Stimulated activated CD4-positive, alpha-beta T cell treated with anti-CD3 and anti-CD28 coated beads, Interleukin-2, amount 100 ng/mL, for 48 hours (primary cell): ENCODE measurements around the gene PEPD.

Experiments used
- DNase-seq, 2 donors: peaks; one replicate each; pipeline ENCODE4 v3.0.0-alpha.2; 2020

PEPD gene

DNA sequence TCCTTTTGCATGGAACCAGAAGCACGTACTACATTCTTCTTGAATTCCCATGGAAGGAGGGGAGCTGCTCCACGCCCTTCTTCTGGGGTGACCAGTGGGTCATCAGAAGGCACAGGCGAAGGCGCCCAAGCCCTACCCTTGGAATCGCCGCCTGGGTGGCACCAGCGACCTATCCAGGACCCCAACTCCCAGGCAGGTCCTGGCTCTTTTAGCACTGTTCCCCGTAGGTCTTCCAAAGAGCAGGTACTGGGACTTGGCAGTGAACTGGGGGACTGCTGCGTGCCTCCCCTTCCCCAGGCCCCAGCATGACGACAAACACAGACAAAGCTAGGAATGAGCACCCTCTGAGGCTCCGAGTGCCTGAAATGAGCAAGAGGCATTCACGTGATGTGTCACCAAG is 103.1 kb downstream of the PEPD start:
- no peak for DNase-seq

DNA sequence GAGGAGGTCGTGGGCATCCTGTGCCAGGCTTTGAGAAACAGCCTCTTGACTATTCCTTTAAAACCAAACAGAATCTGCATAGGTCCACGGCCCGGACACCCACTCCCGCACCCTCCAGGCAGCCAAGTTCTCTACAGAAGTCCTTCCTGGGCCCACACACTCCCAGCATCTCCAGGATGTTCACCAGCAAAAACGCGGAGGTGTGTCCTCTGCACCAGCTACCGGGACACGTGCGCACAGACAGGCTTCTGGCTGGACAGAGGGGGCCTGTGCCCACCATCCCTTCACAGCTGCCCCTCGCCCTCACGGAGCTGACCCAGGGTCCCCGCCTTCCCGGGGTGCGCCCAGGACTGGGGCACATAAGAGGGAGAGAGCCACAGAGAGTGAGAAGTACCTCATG is 103.8 kb downstream of the PEPD start:
- no peak for DNase-seq

DNA sequence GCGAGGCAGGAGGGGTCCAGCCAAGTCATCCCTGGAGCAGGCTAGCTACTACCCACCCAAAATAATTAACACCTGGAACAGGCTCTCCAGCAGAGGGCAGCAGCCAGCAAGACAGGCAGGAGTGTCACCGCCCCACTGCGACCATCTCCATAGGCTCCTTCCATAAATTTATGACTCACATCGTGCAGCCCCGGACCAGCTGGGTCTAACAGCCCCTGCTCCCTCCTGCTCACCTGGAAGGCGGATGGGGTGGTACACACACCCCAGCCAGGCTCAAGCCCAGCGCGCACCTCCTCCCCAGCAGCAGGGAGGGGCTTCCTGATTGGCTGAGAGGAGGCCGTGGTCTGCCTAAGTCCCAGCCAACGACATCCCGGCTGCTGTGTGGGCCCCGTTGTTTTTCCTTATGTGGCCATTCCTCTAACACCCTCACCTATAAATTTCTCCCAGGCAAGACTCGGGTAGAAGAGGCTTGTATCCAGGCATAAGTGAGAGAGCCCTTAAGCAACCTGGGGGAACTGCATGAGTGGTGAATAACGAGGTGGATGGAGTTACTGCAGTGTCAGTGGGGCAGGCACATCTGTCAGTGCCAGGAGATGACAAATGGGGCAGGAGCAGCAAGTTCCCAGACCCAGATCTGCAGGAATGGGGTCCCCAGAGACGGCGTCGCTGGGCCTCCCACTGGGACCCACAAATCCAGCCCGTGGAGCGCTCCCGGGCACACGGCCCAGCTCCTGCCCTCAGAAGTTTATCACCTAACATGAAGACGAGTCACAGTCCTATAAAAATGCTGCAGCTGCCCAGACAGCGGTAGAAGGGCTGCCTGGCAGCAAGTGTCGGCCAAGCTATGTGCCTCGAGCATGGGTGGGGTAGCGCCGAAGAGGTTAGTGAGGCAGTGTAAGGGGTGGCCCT is 105.0 kb downstream of the PEPD start:
- DNase-seq: peak; percentile 63 to 68

DNA sequence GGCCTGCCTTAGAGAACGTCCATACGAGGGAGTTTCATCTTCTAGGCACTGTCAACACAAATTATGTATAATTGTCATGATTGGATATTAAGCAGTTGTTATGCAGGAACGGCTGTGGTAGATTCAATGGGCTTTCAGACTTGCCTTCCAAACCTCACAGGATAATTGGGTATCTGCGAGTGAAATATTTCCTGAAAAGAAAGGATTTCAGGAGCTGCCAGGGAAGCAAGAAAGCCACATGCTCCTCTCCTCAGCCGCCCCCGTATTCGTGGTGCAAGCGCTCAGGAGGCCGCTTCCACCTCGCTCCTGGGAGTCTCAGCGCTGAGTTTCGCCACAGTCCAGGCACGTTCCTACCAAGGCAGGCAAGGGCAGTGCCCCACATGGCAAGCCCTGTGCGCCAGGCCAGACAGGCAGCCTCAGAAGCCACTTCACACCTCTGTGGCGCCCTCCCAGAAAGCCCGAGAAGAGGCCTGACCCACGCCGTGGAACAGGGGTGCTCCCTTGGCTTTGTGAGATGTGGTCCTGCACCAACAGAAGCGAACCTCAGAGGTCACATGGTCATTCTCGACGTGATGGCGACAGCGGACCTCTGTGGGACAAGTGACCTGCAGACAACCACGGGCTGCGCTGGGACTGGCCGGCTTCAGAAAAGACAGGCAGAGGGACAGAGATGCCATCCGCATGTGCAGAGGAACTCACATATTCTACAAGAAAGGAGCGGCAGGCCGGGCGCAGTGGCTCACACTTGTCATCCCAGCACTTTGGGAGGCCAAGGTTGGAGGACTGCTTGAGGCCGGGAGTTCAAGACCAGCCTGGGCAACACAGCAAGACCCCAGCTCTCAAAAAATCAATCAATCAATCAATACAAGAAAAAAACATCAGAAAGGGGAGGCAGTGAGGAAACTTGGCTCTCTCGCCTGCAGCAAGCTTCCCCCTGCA is 106.7 kb downstream of the PEPD start:
- DNase-seq: no peak

DNA sequence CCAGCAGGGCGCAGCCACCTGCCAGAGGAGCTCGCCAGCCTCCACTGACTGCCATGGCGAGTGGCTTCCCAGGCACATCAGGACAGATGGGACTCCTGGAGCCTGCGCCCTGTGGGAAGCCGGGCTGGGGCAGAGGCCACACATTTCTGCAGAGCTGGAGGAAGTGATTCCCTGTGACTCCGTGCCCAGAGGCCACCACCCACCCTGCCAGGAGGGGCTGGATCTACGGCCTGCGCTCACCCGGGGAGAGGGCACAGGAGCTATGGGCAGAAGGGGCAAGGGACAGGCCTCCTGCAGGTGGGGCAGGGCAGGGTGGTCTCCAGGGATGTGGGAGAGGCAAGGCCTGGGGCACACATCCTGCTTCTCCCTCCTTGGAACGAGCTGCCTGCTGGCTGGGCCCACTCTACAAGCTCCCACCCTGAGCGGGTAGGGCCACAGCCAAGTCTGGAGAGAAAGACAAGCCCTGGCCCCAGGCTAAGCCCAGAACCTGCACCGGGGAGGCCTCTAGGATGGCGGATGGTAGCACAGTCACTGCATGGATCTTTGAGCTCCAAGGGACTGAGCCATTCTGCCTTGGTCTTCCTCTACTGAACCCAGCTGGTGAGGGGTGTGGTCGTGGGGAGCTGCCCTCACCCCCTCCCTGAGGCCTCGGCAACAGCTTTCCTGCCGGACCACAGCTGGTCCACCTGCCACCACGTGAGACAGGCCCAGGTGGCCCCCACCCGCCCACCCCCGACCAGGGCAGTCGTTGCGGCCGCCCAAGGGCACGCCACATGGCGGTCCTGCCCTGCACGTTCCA is 107.5 kb downstream of the PEPD start:
- no peak for DNase-seq

DNA sequence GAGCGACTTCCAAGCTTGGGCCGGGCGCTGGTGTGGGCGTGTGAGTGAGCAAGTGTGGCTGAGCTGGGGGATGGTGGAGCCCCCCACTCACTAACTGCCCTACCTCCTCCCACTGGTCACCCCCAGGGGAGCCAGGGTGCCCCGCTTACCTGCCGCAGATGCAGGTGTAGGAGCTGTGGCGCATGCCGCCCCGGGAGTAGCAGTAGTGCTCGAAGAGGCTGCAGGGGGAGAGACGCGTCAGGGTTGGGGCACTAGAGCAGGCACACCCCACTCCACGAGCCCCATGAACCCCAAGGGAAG is 108.2 kb downstream of the PEPD start:
- no peak for DNase-seq

DNA sequence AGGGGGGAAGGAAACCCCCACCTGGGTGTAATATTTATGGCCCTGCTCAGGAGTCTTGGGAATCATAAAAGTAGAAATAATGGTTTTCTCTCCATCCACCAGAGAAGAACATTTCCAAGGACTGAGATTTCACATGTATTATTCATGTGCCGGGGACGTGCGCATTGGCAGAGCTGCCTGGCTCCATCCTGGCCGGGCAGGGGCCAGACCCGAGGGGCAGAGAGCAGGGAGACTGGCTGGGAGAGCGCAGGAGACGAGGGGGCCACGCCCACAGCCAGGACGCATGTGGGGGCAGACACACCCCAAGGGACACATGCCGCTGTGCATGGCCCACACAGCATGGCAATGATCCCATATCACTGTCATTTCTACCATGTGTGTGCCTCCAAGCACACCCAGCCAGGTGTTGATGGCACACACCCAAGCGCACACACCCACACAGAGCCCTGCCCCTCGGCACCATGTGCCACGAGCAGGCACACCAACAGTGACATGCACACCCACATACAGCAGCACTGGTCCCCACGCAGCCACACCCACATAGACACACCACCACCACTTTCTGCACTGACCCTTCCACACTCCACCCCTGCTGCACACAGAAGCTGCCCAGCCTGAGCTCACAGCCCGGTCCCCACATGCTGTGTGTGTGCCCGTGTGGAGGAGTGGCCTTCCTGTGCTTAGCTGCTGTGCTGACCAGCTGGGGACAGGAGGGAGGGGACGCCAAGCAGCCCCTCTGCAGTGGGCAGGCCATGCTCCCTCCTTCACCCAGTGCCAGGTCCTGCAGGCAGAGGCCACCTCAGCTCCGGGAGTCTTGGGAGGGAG is 108.8 kb downstream of the PEPD start:
- DNase-seq: no peak

DNA sequence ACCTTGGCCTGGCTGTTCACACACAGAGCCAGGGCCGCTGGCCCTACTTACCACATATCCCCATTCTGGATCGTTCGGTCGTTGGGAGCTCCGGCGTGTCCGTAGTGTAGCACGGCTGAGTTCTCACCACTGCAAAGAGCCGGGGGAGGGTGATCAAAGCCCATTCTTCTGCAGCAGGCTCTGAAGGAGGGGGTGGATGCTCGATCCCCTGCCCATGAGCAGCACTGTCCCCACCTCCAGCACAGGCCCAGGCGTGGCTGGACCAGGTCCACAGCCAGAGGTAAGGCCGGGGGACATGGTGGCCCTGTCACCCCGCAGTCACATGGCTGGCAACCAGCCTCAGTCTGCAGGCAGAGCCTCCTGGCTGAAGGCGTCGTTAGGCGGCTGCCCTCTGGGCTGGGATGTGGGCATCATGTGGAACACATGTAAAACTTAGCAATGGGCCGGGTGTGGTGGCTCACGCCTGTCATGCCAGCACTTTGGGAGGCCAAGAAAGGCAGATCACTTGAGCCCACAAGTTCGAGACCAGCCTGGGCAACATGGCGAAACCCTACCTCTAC is 109.9 kb downstream of the PEPD start:
- DNase-seq: no peak

DNA sequence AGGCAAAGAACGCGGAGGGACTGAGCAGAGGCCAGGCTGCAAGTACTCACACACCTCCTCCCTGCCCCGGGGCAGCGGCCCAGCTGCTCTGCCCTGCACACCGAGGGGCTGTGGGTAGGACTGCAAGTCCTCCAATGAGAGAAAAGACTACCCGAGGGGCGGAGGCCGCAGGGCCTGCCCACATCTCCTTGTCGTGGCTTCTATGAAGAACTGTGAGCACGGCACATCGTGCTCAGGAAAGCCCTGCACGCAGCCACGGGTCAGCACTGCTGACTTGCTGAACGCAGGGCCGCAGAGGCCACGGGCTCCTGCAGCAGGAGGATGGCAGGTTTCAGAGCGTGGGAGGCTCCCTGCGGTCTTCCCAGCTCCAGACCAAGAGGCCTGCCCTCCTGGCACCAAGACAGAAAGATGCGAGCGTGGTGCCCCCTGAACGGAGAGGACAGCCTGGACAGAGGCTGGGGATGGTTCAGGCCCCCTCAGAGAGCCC is 110.6 kb downstream of the PEPD start:
- no peak for DNase-seq

DNA sequence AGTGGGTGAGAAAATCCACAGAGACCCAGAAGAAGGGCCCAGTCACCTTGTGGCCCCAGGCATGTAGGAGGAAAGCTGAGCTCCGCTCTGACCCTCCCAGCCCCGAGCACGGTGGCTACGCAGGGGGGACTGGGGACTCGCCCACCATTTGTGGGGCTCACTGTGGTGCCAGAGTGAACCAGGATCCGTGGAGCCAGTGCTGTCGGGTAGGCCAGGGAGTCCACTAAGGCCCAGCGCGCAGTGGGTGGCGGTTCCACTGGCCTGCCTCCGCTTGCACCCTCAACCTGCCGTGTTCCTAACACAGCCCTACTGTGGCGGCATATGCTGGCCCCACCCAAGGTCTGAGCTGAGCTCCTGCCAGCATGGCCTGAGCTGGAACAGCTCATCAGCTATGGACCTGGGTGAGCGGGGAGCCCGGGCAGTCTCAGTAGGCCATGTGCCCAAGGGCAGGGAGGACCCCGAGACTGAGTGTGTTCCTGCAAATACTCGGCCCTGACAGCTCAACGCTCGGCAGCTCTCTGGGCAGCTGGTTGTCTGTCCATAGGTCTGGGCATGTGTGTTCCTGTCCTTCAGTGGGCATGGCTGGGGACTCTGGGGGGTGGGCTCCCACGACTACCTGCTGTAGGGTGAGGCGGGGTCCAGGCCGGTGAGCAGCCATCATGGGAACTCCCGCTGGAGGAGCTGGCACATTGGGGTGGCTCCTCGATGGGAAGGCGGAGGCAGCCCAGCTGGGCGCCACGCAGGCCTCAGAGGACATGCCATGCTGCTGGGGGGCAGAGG is 111.5 kb downstream of the PEPD start:
- DNase-seq: no peak

DNA sequence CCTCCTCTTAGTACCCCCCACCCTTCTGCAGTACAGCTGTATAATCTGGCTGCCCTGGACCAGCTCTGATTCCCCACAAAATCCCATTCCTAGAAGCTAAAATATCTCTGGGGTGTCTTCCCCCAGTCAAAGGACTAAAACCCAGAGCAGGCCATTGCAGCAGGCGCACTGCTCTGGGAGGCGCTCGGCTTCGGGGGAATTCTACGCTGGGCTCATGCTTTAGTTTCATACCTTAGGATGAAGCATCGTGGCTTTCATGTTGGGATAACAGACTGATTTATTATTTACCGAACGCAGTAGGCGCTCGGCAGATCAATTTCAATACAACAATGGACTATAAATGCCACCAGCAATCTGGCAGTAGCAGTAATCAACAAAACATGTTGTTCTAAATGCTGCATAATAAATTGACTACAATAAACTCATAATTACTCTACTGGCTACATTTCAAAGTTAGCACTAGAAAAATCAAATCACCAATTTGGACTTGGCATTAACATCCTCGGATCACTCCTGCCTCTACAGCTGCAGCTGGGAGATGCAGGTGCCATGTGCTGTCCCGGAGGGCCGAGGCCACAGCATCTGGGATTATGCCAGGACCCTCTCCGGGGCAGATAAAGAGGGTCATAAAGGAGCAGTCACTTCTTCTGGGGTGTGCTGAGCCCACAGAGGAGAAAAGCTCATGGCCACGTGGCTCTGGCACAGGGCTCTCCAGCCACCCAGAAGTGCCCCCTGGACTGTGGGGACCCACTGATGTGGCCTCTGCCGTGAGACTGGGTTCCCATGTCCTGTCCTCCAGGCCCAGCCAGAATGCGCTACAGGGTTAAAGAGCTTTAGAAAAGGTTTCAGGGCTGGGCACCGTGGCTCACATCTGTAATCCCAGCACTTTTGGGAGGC is 112.8 kb downstream of the PEPD start:
- no peak for DNase-seq

DNA sequence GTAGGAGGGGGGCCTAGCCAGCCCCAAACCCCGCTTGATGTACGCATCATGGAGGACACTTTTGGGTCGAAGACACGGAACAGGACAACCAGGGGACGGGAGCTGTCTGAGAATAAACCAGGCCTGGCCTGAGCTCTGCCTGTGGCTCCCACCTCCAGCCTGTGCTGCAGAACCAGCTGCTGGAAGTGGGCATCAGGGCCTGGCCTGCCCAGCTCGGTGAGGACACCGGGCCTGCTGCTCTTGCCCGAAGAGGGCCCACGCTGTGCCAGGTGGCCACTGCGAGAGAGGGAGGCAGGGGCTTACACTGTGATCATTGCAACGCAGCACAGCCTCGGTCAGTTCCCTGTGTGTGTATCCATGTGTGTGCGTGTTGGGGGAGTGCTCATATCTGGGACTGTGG is 113.5 kb downstream of the PEPD start:
- no peak for DNase-seq

DNA sequence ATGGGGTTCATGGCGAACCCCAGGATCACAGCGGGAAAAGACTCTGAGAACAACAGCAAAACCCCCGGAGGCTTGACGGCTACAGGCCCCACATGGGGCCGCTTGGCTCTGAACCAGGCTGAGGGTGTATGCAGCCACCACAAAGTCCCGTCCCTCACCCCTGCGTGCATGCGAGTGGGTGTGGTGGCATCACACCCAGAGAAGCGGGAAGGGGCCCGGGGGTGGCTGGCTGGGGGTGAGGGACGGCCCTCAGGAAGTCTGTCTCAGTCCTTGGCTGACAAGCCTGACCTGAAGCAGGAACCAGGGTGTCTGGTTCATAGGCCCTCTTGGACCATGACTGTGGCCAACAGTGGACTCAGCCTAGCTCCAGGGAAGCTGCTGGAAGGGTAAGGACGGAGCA is 113.9 kb downstream of the PEPD start:
- DNase-seq: no peak

DNA sequence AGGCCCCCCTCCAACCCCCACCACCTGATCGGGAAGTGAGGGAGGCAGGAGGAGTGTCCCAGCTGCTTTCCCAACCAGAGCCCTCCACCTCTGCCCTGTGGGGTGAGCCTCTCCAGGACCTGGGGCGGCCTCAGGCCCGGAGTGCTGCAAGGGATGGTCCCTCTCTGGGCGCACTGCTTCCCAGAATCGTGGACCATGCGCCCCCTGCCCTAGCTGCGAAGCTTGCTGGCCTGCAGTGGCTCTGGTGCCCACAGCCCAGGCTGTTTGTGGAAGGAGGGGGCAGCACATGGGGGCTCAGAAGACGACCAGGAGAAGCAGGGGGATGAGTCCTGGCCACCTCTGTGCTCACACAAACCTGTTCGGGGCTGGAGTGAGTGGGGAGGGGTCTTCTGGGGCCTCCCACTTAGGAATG is 114.4 kb downstream of the PEPD start:
- DNase-seq: no peak

DNA sequence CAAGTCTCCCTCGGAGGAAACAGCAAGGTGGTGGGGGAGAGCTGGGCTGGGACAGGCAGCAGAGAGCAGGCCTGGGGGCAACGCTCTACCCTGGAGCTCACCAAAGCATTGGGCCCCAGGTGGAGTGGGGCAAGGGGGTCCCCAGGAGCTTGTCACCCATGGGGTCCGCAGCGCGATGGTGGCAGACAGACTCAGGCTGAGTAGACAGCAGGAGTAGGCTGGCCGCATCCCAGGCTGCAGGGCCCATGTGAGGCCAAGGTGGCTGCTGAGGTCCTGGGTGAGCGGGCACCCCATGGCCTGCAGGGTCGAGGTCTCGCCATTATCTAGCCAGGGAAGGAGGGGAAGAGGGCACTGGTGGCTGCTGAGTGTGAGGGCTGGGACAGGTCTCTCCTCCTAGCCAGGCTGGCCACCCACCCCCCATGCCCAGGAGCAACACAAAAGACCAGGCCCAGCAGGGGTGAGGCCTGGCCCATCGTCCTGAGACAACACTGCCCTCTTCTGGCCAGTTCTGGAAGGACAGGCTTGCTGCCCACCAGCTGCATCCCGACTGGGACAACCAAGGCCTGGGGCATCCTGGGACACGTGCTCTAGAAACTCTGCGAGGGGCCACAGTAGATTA is 115.0 kb downstream of the PEPD start:
- peak; percentile 86 for DNase-seq

DNA sequence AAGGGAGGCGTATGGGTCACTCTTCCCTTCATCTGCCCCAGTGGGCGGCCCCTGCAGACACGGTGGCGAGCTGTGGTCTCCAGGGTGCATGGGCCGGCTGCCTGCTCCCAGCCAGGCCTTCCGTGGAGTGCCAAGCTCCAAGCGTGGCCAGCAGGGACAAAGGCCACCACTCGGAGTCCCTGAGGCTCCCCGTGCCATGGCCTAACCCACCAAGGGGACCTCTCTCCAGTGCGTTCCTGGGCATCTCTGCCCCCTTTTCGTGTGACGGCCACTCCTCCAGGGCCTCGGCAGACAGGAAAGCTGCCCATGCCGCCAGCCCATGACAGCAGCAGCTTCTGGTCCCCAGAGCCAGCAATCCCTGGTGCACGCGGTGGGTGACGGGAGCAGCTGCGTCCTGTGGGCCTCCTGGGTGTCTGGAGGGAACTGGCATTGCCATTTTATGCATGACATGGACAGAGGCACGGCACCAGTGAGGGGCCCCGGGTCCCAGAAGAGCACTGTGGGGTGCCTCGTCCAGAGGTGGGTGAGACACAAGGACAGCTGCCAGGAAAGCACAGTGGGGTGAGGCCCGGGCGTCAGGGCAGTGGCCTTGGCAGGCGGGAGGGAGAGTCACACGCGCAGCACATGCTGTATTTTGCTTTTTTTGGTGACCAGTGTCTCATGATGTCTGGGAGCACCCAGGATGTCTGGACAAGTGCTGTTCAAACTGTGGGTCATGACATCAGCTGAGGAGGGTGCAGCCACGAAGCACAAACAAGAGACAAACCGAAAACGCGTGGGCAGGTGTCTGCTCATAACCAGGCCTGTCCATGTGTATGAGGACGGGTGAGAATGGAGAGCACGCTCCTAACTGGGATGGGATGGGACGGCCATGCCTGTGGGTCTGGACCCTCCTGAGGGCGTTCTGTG is 115.8 kb downstream of the PEPD start:
- DNase-seq: no peak

DNA sequence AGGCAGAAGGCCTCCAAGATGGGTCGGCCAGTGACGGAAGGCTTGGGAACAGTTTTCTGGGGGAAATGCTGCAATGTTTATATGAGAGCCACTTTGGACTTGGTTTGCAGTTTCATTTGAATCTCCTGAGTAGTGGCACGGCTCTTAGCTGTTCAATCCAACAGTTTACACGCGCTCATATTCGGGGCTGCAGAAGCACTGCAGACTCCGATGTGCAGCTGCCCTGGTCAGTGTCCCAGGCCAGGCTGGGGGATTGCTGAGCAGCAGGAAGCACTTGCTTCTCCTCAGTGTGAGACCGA is 116.4 kb downstream of the PEPD start:
- no peak for DNase-seq

DNA sequence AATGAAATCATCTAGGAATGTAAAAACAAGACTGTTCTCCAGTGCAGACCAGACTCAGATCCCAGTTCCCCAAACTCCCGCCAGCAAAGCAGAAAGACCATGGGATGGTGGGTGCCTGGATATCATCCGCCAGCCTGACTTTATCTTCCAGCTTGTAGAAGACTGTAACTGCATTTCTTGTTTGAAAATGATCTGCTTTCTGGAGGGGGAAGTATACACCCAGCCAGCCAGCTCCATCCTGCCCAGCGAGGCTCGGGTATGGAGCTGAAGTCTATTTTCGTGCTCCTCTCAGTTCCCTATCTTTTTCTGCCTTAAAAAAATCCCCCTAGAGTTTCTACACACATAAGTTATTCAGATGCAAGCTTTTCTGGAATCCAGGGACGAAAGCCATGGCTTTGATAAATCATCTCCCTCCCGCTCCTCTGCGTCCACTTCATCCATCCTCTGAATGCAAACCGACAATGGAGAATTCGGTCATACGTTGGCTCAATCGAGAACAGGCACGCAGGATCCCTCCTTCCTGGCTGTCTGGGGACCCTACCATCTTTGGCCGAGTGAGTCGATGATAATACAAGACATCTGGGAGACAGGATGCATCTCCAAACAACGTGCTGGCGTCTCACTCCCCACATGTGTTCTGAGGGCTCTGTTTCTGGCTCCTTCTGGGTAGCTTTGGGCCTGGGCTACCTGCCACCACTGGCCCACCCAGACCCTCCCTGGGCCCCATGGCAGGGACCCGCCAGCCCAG is 116.9 kb downstream of the PEPD start:
- DNase-seq: no peak
